Measurements from ENCODE around the gene TARS3. TPM values are rescaled to one million over a fixed set of nuclear protein-coding genes. Genes with fewer than 3 reads are reported as not detected.

The TARS3 gene
- total RNA-seq, 1 experiment from 2014 or later, result 9.2 TPM

DNA sequence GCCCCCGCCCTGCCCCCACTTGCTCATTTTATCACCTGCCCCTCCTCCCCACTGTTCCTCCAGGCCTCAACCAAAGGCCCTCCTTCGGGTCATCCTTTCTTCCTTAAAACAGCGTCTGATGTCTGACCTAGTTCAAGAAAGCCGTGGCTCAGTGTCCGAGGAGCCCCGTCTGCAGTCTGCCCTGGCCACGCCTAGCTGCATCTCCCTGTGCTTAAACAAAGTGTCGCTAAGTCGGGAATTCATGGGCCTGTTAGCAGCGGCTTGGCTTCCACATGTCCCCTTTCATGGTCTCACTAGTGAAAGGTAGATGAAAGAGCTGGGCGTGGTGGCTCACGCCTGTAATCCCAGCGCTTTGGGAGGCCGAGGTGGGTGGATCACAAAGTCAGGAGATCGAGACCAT is 113.3 kb downstream of the TARS3 start:
- no peak for DNase-seq (ENCODE audit: extremely low read depth, low read depth)

GRCh38 chr15:101610611-101611000 is 113.7 kb downstream of the TARS3 start:
- no peak for DNase-seq (ENCODE audit: extremely low read depth, low read depth)

DNA sequence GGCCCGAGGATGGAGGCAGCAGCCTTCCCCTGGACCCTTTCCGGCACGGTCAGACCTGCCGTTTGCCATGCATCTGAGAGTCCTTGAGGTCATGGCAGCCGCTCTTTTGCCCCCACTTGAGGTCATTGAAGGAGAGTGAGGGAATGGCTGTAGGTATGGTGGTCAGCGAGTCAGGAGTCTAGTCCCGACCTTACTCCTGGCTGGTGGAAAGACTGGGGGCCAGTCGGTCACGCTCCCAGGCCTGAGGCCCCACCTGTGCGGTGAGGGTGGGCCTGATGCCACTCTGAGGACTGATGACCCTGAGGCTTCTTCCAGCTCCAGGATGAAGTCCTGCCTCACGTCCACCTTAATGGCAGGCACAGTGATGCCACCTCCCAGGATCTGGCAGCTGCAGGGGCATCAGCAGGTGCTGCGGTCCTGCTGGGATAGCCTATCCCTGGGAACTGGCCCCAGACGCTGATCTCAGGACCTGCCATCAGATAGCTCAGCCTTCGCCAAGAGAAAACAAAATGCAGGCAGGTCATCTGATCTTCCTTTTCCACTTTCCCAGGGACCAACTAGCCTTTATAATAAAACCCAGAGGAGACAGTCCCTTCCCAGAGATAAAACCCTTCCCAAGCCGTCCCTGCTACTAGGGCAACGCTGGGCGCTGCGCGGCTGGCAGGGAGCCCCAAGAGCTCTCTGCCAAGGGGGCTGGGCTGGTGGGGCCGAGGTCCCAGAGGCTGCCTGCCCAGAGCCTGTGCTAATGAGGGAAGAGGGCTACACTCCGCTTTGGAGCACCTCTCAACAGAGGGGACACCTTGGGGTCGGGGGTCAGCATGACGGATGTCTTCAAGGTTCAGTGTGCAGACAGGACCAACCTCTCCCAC is 114.3 kb downstream of the TARS3 start:
- no peak for DNase-seq (ENCODE audit: extremely low read depth, low read depth)

- no peak for DNase-seq (ENCODE audit: extremely low read depth, low read depth)
Observed at GRCh38 chr15:101608201-101608600, 116.1 kb downstream of the TARS3 start.

DNA sequence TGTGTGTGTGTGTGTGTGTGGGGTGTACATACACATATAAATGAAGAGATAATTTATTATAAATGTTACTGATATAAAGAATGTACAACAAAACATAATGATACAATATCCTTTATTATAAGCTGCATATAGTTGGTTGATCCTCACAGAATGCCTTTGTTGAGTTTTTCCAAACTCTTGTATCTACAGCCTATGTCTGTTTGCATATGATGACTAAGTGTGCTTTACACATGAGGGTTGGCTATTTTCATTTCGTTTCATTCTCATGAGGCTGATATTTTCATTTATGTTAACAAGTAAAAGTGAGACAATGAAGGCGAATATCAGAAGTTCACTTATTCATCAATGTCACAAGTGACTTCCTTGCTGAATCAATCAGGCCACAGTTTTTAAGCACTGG is 117.2 kb downstream of the TARS3 start:
- no peak for DNase-seq (ENCODE audit: extremely low read depth, low read depth)

DNA sequence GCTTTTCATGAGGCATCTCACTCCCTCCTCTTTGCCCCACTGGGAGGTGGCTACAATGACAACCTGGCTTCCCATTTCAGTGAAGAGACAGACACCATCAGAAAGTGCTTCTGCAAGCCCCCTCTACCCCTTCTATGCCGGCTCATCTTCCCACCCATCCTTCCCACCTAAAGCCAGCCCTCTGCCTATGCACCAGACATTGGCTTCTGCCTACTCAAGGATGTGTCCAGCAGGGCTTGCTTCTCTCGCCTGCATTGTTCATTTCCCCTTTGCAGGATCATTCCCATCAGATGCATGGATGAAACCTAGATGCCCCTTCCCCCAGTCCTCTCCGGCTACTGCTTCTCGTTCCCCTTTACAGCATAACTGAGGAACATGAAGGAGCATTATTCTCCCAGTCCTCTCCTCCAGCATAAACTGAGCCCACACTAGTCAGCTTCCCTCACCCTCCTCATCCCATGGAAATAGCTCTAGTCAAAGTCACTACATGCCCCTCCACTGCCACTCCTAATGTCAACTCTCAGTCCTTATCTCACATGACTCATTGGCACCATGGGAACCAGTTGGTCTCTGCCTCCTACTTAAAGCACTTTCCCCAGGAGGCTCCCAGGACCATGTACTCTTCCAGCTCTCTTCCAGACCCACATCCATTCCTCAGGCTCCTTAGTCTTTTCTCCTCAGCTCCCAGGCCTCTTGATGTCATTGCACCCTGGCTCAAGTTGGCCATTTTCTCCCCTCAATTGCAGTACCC is 120.0 kb downstream of the TARS3 start:
- no peak for DNase-seq (ENCODE audit: extremely low read depth, low read depth)

Small RNA genes lying within 50 kb of the gene (small RNA-seq; reads per million reads assigned to genes)
- gene RN7SL209P (0 reads per million in 2 experiments), gene RNU6-807P (0 reads per million in 2 experiments)

Other genes starting within 250 kb of the TARS3 start
- 20.2 and 22.4 TPM in 2 replicates for gene PCSK6, start 234.8 kb downstream of the TARS3 start, total RNA-seq (2014; rRNA removed; shearing (Covaris generic))
- gene TM2D3, start 72.1 kb downstream of the TARS3 start, total RNA-seq (2014; rRNA removed; shearing (Covaris generic)), result 32.3 and 35.8 TPM in 2 replicates
- gene OR4F6, start 79.0 kb upstream of the TARS3 start, total RNA-seq (2014; rRNA removed; shearing (Covaris generic)), result not detected in 2 replicates
- gene OR4F15, start 87.7 kb upstream of the TARS3 start, total RNA-seq (2014; rRNA removed; shearing (Covaris generic)), result not detected in 2 replicates